SK-N-MC (cell line): Measurements from ENCODE around the gene PDE4B.

Experiments
- EZH2 ChIP-seq: fragments of 200-600 bp; sonication (generic); IDR thresholded peaks from one replicate; pipeline ENCODE4 v1.6.1; 2017; ENCODE audit warnings: antibody characterized with exemption
- FOXP2 ChIP-seq: optimal IDR thresholded peaks from 2 replicates; pipeline ENCODE3; 2011; ENCODE audit warnings: mild to moderate bottlenecking, moderate library complexity; ENCODE audit not compliant: insufficient read depth; ENCODE audit errors: extremely low read length, control extremely low read depth
- POLR2AphosphoS5 ChIP-seq: IDR thresholded peaks from 2 replicates; pipeline ENCODE4 v1.6.1; 2012; ENCODE audit warnings: mild to moderate bottlenecking, low read depth, low read length, borderline replicate concordance

DNA sequence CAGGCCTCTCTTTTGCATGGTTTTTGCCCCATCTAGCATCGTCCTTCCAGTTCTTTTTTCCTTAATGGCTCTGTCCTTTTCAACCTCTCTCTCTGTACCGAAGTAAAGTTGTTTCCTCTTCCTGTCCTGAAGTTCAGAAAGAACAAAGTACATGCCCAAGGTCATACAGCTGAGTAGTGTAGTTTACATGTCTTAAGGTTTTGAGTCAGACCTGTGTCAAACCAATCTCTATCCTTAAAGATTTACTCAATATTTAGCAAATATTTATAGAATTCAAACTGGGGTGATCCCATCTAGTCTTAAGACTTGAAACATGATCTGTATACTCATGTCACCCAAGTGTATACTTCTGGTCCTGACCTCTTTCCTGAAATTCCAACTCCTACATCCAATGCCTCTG lies 622.6 kb downstream of the PDE4B start:
- TF ChIP-seq POLR2AphosphoS5 = no peak
- TF ChIP-seq EZH2 = no peak
- TF ChIP-seq FOXP2 = no peak
